Thyroid gland (tissue), 4 donors: ENCODE results near the gene TTLL5. TPM values are rescaled to one million over a fixed set of nuclear protein-coding genes. Genes with fewer than 3 reads are reported as not detected.

Experiments used
- DNase-seq, 2 donors: peaks; one replicate each; pipeline ENCODE4 v3.0.0-alpha.2; 2019
- H3K27ac ChIP-seq, 3 donors: fragments of 200-600 bp; sonication (generic); 1 replicate in 2 of 3; 2 replicates in 1 of 3; pipeline ENCODE4 v1.5.1; 2016 to 2019; ENCODE audit warnings: mild to moderate bottlenecking in 1 of 3, moderate library complexity in 1 of 3
- H3K27me3 ChIP-seq: fragments of 200-600 bp; sonication (generic); one replicate; pipeline ENCODE4 v1.5.1; 2019
- H3K36me3 ChIP-seq, 2 donors: fragments of 200-600 bp; sonication (generic); one replicate each; pipeline ENCODE4 v1.5.1; 2016 to 2019
- H3K4me1 ChIP-seq, 2 donors: fragments of 200-600 bp; sonication (generic); one replicate each; pipeline ENCODE4 v1.5.1; 2017 to 2019
- H3K4me3 ChIP-seq, 3 donors: fragments of 200-600 bp; sonication (generic); replicated peaks in 1 of 3; 1 replicate in 2 of 3; 2 replicates in 1 of 3; pipeline ENCODE4 v1.5.1; 2016; ENCODE audit warnings: mild to moderate bottlenecking in 1 of 3
- H3K9me3 ChIP-seq: fragments of 200-600 bp; sonication (generic); one replicate; pipeline ENCODE4 v1.5.1; 2017
- POLR2A ChIP-seq, 2 donors: fragments of 450-650 bp; IDR thresholded peaks; one replicate each; pipeline ENCODE4 v1.6.1; 2017; ENCODE audit warnings: antibody characterized with exemption in 2 of 2, mild to moderate bottlenecking in 2 of 2, moderate library complexity in 1 of 2
- WGBS, 2 donors: methylation state at CpG; one replicate each; pipeline ENCODE4 v1.1.5; 2017; 5-methylcytosine and 5-hydroxymethylcytosine counted together
- intact Hi-C: fragments of 100-400 bp; cut with DNase I; formaldehyde crosslinking; loops from one replicate; pipeline ENCODE4 v1.15.1; 2023
- total RNA-seq, 4 donors: library from RNA; depleted of rRNA; stranded (reverse); fragments of >200 nt; gene quantifications; one replicate each; pipeline ENCODE4 v1.2.3, GENCODE V29; 2016
- TF ChIP-seq, protein P1 (sequence below), 6 experiments: fragments of 200-600 bp in 3 of 6; fragments of 450-650 bp in 3 of 6; sonication (generic) in 3 of 6; IDR thresholded peaks; one replicate each; pipeline ENCODE4 v1.5.1; 2016 to 2019; ENCODE audit warnings: antibody characterized with exemption in 6 of 6, mild to moderate bottlenecking in 2 of 6, inconsistent platforms in 1 of 6, moderate library complexity in 1 of 6

Gene TTLL5
- total RNA-seq, 4 donors from 2014 or later: 31.8 to 65.1 (median 35.7) TPM

DNA sequence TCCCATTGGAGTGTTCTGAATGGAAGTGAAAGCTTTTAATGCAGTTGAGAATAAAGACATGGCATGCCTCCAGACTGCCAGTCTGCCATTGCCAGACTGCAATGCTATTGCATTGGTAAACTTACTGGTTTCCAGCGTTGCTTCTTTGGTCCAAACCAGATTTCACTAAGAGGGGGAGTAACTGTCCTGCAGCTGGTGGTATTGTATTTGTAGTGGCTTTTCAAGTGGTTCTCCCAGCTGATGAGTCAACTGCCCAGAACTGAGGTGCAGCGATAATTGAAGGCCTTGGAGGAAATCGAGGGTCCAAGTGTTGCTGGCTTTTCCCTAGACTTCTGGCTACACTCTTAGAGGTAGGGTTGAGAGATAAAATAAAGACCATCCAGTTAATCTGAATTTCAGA, 32.2 kb upstream of the TTLL5 start:
- peak; percentile 20 to 24 for DNase-seq
- no peaks in the 10 kb centered on the region for H3K27me3 ChIP-seq
- no peak overlapping the region for H3K4me3 ChIP-seq
- H3K4me1 ChIP-seq: peaks cover 0 to 26% of the 10 kb centered on the region in 2 donors
- H3K27ac ChIP-seq: peak overlapping the region in 1 of 3 donors; percentile 26
- intact Hi-C loops: no loop called here
- H3K9me3 ChIP-seq: no peaks in the 10 kb centered on the region
- 49 to 51% methylated on average over 3 of the region's 3 CpGs for WGBS, 2 donors
- H3K36me3 ChIP-seq: no peaks in the 10 kb centered on the region
- TF ChIP-seq, protein P1, sequence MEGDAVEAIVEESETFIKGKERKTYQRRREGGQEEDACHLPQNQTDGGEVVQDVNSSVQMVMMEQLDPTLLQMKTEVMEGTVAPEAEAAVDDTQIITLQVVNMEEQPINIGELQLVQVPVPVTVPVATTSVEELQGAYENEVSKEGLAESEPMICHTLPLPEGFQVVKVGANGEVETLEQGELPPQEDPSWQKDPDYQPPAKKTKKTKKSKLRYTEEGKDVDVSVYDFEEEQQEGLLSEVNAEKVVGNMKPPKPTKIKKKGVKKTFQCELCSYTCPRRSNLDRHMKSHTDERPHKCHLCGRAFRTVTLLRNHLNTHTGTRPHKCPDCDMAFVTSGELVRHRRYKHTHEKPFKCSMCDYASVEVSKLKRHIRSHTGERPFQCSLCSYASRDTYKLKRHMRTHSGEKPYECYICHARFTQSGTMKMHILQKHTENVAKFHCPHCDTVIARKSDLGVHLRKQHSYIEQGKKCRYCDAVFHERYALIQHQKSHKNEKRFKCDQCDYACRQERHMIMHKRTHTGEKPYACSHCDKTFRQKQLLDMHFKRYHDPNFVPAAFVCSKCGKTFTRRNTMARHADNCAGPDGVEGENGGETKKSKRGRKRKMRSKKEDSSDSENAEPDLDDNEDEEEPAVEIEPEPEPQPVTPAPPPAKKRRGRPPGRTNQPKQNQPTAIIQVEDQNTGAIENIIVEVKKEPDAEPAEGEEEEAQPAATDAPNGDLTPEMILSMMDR (IDR thresholded peaks at IDR 0.05): no peak
- no peak for TF ChIP-seq POLR2A (IDR thresholded peaks at IDR 0.05)

DNA sequence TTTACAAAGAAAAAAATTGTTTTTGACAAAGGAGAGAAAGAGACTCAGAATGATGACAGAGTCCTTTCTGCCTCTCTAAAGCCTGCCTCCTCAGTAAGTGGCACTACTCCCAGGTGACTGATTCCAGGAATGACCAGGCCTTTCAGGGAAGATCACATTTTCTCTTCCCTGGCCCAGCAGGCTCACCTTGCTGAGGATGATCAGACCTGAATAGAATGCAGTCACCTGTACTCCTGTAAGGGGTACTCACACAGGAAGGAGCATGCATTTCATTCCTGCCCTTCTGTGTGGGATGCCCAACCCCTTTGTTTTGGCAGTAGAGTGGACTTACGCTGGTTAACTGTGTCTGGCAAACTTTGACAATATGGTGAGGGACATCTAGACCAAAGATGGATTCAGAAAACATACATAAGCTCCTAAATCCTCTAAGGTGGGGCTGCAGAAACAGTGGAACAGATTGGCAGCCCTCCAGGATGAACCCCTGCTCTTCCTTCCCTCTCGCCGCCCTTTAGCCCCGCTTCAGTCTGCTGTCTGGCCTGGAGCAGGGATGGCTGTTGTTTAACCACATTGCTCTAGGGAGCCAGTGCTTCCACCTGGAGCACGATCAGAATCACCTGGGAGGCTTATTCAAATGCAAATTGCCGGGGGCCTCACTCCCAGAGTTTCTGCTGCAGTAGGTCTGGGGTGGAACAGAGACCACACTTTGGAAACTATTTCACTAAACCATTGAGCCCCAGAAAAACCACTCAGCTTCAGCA, 30.2 kb upstream of the TTLL5 start:
- no peaks in the 10 kb centered on the region for H3K36me3 ChIP-seq
- 87 to 88% methylated on average over 6 of the region's 6 CpGs for WGBS, 2 donors
- H3K4me1 ChIP-seq: peaks cover 0 to 26% of the 10 kb centered on the region in 2 donors

DNA sequence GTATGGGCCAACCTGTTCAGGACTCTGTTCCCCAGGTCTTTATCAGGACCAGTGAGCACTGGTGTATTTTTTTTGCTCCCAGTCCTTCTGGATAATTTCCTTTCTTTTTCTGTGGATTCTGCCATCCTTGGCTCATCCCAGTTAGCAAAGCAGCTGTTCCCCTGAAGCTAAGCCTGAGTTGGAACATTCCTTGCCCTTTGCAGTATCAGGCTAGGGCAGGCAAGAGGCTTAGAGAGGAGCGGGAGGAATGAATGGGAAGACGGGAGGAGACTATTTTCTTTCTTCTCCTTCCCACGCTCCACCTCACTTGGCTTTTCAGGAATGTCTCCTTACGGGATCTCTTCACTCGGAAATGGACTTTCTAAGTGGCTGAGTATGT, 29.6 kb upstream of the TTLL5 start:
- no peak overlapping the region for H3K4me3 ChIP-seq
- intact Hi-C loops: no loop called here

More for the DNA sequence above, 30.2 kb upstream of the TTLL5 start:
- DNase-seq: peak in 1 of 2 donors; percentile 28
- Histone ChIP-seq H3K27me3 (no peaks in the 10 kb centered on the region), H3K9me3 (no peaks in the 10 kb centered on the region), H3K4me3 (no peak overlapping the region), H3K27ac (no peak overlapping the region)
- intact Hi-C loops: no loop called here
- no peak for TF ChIP-seq POLR2A (IDR thresholded peaks at IDR 0.05)
- TF ChIP-seq, protein P1 (IDR thresholded peaks at IDR 0.05): no peak

DNA sequence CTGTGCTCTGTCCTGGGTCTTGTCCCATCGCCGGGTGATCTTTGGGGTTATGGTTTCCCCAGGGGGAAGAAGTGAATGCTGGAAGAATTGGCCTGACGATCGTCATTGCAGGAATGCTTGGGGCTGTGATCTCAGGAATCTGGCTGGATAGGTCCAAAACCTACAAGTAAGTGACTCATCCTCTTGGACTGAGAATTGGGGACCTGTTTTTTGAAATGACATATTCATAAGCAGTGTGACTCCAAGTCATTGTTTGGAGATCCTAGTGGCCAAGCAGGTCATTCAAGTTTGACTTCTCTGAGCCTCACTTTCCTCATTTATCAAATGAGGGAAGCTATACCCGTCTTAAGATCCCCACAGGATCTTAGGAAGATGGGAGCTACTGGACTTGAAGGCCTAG, 26.2 kb upstream of the TTLL5 start:
- intact Hi-C loops: no loop called here
- Histone ChIP-seq H3K27me3 (no peaks in the 10 kb centered on the region), H3K27ac (no peak overlapping the region), H3K9me3 (no peaks in the 10 kb centered on the region), H3K4me3 (no peak overlapping the region), H3K4me1 (peaks cover 0 to 14% of the 10 kb centered on the region in 2 donors), H3K36me3 (no peaks in the 10 kb centered on the region)
- no peak for DNase-seq
- 84 to 87% methylated on average over 5 of the region's 5 CpGs for WGBS, 2 donors
- TF ChIP-seq POLR2A (IDR thresholded peaks at IDR 0.05): no peak

More for the DNA sequence above, 29.6 kb upstream of the TTLL5 start:
- no peak for TF ChIP-seq POLR2A (IDR thresholded peaks at IDR 0.05)
- TF ChIP-seq, protein P1 (IDR thresholded peaks at IDR 0.05): no peak
- 70 to 71% methylated on average over 5 of the region's 5 CpGs for WGBS, 2 donors
- H3K9me3 ChIP-seq: no peaks in the 10 kb centered on the region
- peaks cover 0 to 26% of the 10 kb centered on the region in 2 donors for H3K4me1 ChIP-seq
- no peaks in the 10 kb centered on the region for H3K27me3 ChIP-seq
- DNase-seq: no peak
- H3K27ac ChIP-seq: no peak overlapping the region
- no peaks in the 10 kb centered on the region for H3K36me3 ChIP-seq

DNA sequence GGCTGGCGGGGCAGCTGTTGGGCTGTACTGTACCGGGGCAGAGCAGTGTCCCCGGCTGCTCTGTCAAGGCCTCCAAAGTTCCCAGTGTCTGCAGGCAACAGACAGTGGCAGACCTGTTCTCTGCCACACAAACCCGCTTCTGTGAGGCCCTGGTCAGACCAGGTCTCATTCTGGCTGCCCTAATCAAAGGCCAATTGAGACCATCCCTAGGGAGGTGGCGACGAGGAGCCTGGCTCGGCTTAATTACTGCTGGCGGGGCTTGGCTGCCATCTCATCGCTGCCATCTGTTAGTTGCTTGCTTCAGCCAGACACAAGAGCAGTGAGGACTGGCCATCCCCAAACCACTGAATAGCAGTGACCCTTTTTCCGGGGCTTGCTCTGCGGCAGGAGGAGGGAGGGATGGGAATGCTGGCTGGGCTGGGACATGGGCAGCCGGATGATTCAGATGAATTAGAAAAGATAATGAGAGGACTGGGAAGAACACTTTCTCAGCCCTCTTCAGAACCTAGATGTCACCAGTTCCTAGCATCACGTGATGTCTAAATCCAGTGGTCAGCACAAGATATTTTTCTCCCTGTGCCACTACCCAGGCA, 24.9 kb upstream of the TTLL5 start:
- Histone ChIP-seq H3K9me3 (no peaks in the 10 kb centered on the region), H3K4me3 (no peak overlapping the region), H3K27ac (no peak overlapping the region), H3K4me1 (peaks cover 0 to 7% of the 10 kb centered on the region in 2 donors), H3K36me3 (no peaks in the 10 kb centered on the region), H3K27me3 (no peaks in the 10 kb centered on the region)
- no peak for DNase-seq
- no peak for TF ChIP-seq POLR2A (IDR thresholded peaks at IDR 0.05)
- TF ChIP-seq, protein P1 (IDR thresholded peaks at IDR 0.05): no peak
- WGBS, 2 donors: 78 to 80% methylated on average over 10 to 13 of the region's 13 CpGs
- intact Hi-C loops: no loop called here
